Neural cell (in vitro differentiated cells): Measurements from ENCODE around the gene ACE. TPM values are rescaled to one million over a fixed set of nuclear protein-coding genes. Genes with fewer than 3 reads are reported as not detected.

Experiments
- H2AFZ ChIP-seq: fragments of 200-600, 300-800 bp; sonication (generic), shearing (Covaris generic); 2 replicates; pipeline ENCODE4 v1.6.0; 2014; ENCODE audit warnings: low read depth, mild to moderate bottlenecking, antibody characterized with exemption, low read length, moderate library complexity
- H3F3A ChIP-seq: fragments of 200-600 bp; shearing (Covaris generic); 2 replicates; pipeline ENCODE4 v1.6.1; 2016; ENCODE audit warnings: mild to moderate bottlenecking, moderate library complexity, mixed read lengths, antibody characterized with exemption, low read length; ENCODE audit not compliant: insufficient read depth, poor library complexity, severe bottlenecking
- H3K27ac ChIP-seq: fragments of 200-600, 300-800 bp; sonication (generic), shearing (Covaris generic); 2 replicates; pipeline ENCODE4 v1.5.1; 2014; ENCODE audit warnings: mild to moderate bottlenecking, low read length, moderate library complexity
- H3K27me3 ChIP-seq: fragments of 300-800, 200-600 bp; sonication (generic), shearing (Covaris generic); 2 replicates; pipeline ENCODE4 v1.6.0; 2014; ENCODE audit warnings: mild to moderate bottlenecking, low read depth, low read length, moderate library complexity; ENCODE audit not compliant: insufficient read depth
- H3K36me3 ChIP-seq: fragments of 300-800, 200-600 bp; sonication (generic), shearing (Covaris generic); 2 replicates; pipeline ENCODE4 v1.5.1; 2014; ENCODE audit warnings: mild to moderate bottlenecking, antibody characterized with exemption, low read length, moderate library complexity; ENCODE audit not compliant: insufficient read depth
- H3K4me2 ChIP-seq: fragments of 300-800, 200-600 bp; sonication (generic), shearing (Covaris generic); 2 replicates; pipeline ENCODE4 v1.6.0; 2014; ENCODE audit warnings: mild to moderate bottlenecking, low read length
- H3K4me3 ChIP-seq: fragments of 300-800, 200-600 bp; sonication (generic), shearing (Covaris generic); 2 replicates; pipeline ENCODE4 v1.5.1; 2014; ENCODE audit warnings: mild to moderate bottlenecking, low read length, moderate library complexity
- H3K79me2 ChIP-seq: fragments of 200-600 bp; shearing (Covaris generic); replicated peaks from 2 replicates; pipeline ENCODE4 v1.6.0; 2014; ENCODE audit warnings: mild to moderate bottlenecking, low read length, moderate library complexity; ENCODE audit not compliant: insufficient read depth
- H3K9ac ChIP-seq: fragments of 300-800, 200-600 bp; sonication (generic), shearing (Covaris generic); 2 replicates; pipeline ENCODE4 v1.6.1; 2016; ENCODE audit warnings: mild to moderate bottlenecking, low read length, mixed read lengths
- H3K9me2 ChIP-seq: fragments of 200-600 bp; shearing (Covaris generic); 2 replicates; pipeline ENCODE4 v1.6.1; 2016; ENCODE audit warnings: mild to moderate bottlenecking, low read length, mixed read lengths; ENCODE audit not compliant: insufficient read depth
- H3K9me3 ChIP-seq: fragments of 200-600, 300-800 bp; sonication (generic), shearing (Covaris generic); 2 replicates; pipeline ENCODE4 v1.6.1; 2016; ENCODE audit warnings: mild to moderate bottlenecking, mixed run types, low read length, moderate library complexity, mixed read lengths
- H4K20me1 ChIP-seq: fragments of 200-600 bp; shearing (Covaris generic); 2 replicates; pipeline ENCODE4 v1.6.1; 2016; ENCODE audit warnings: mild to moderate bottlenecking, mixed run types; ENCODE audit not compliant: insufficient read depth
- CTCF ChIP-seq: fragments of 450-650 bp; IDR thresholded peaks from 2 replicates; pipeline ENCODE4 v1.5.1; 2014; ENCODE audit warnings: antibody characterized with exemption, mild to moderate bottlenecking, moderate library complexity; ENCODE audit not compliant: poor library complexity, severe bottlenecking
- EP300 ChIP-seq: fragments of 450-650 bp; conservative IDR thresholded peaks from 2 replicates; pipeline ENCODE4 v1.6.1; 2014; ENCODE audit warnings: antibody characterized with exemption, mild to moderate bottlenecking, moderate library complexity; ENCODE audit not compliant: poor library complexity, severe bottlenecking
- EZH2 ChIP-seq: fragments of 200-600, 300-800 bp; shearing (Covaris generic), sonication (generic); IDR thresholded peaks from 2 replicates; pipeline ENCODE4 v1.6.1; 2014; ENCODE audit warnings: antibody characterized with exemption, low read length, borderline replicate concordance, mild to moderate bottlenecking; ENCODE audit not compliant: insufficient read depth, poor library complexity, severe bottlenecking
- MXI1 ChIP-seq: fragments of 450-650 bp; conservative IDR thresholded peaks from 2 replicates; pipeline ENCODE4 v1.6.1; 2014; ENCODE audit warnings: antibody characterized with exemption, mild to moderate bottlenecking; ENCODE audit not compliant: poor library complexity, severe bottlenecking
- POLR2AphosphoS5 ChIP-seq: IDR thresholded peaks from 2 replicates; pipeline ENCODE4 v1.6.1; 2012
- RAD21 ChIP-seq: fragments of 450-650 bp; conservative IDR thresholded peaks from 2 replicates; pipeline ENCODE4 v1.6.1; 2014; ENCODE audit warnings: antibody characterized with exemption, mild to moderate bottlenecking, moderate library complexity
- SMC3 ChIP-seq: fragments of 450-650 bp; conservative IDR thresholded peaks from 2 replicates; pipeline ENCODE4 v1.6.1; 2014; ENCODE audit warnings: antibody characterized with exemption, mild to moderate bottlenecking, moderate library complexity; ENCODE audit not compliant: poor library complexity
- TAF1 ChIP-seq: IDR thresholded peaks from 2 replicates; pipeline ENCODE4 v1.6.1; 2012; ENCODE audit warnings: low read depth
- polyA plus RNA-seq: library from polyadenylated mRNA; depleted of rRNA; stranded (reverse); fragments of >200 nt; gene quantifications from 2 replicates; pipeline ENCODE4 v1.2.3, GENCODE V29; 2014
- TF ChIP-seq, protein P1 (sequence below): IDR thresholded peaks from 2 replicates; pipeline ENCODE4 v1.6.1; 2012; ENCODE audit warnings: borderline replicate concordance

The ACE gene
- polyA plus RNA-seq, 1 donor from 2014 or later, result 1.5 TPM

DNA sequence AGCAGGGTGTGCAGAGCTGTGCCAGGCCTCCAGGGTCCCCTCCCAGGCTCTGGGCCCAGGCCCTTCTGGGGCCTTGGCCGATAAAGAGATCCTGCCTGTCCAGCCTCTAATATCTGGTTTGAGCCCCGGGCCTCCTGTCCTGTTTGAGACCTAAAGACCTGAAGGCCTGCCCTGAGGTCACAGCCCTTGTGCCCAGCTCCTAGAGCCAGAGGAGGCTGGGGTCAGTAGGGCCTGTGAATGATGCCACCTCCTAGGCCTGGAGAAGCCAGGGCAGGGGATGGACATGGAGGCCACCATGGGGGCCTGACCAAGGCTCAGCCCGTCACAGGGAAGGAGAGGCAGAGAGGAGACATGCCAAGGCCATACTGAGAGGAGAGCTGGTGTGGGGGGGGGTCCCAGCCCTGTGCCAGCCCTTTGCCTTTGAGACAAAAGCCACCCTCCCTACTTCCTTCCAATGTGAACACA lies 53.7 kb downstream of the ACE start:
- Histone ChIP-seq H3K27ac (no peak overlapping the region), H4K20me1 (no peaks in the 10 kb centered on the region)
- TF ChIP-seq POLR2AphosphoS5, result no peak
- TF ChIP-seq TAF1, result no peak
- no peak for TF ChIP-seq EZH2
- TF ChIP-seq SMC3, result no peak
- TF ChIP-seq MXI1, result no peak
- TF ChIP-seq CTCF, result no peak
- TF ChIP-seq, protein P1, sequence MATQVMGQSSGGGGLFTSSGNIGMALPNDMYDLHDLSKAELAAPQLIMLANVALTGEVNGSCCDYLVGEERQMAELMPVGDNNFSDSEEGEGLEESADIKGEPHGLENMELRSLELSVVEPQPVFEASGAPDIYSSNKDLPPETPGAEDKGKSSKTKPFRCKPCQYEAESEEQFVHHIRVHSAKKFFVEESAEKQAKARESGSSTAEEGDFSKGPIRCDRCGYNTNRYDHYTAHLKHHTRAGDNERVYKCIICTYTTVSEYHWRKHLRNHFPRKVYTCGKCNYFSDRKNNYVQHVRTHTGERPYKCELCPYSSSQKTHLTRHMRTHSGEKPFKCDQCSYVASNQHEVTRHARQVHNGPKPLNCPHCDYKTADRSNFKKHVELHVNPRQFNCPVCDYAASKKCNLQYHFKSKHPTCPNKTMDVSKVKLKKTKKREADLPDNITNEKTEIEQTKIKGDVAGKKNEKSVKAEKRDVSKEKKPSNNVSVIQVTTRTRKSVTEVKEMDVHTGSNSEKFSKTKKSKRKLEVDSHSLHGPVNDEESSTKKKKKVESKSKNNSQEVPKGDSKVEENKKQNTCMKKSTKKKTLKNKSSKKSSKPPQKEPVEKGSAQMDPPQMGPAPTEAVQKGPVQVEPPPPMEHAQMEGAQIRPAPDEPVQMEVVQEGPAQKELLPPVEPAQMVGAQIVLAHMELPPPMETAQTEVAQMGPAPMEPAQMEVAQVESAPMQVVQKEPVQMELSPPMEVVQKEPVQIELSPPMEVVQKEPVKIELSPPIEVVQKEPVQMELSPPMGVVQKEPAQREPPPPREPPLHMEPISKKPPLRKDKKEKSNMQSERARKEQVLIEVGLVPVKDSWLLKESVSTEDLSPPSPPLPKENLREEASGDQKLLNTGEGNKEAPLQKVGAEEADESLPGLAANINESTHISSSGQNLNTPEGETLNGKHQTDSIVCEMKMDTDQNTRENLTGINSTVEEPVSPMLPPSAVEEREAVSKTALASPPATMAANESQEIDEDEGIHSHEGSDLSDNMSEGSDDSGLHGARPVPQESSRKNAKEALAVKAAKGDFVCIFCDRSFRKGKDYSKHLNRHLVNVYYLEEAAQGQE, result no peak
- no peak for TF ChIP-seq EP300
- no peak for TF ChIP-seq RAD21

DNA sequence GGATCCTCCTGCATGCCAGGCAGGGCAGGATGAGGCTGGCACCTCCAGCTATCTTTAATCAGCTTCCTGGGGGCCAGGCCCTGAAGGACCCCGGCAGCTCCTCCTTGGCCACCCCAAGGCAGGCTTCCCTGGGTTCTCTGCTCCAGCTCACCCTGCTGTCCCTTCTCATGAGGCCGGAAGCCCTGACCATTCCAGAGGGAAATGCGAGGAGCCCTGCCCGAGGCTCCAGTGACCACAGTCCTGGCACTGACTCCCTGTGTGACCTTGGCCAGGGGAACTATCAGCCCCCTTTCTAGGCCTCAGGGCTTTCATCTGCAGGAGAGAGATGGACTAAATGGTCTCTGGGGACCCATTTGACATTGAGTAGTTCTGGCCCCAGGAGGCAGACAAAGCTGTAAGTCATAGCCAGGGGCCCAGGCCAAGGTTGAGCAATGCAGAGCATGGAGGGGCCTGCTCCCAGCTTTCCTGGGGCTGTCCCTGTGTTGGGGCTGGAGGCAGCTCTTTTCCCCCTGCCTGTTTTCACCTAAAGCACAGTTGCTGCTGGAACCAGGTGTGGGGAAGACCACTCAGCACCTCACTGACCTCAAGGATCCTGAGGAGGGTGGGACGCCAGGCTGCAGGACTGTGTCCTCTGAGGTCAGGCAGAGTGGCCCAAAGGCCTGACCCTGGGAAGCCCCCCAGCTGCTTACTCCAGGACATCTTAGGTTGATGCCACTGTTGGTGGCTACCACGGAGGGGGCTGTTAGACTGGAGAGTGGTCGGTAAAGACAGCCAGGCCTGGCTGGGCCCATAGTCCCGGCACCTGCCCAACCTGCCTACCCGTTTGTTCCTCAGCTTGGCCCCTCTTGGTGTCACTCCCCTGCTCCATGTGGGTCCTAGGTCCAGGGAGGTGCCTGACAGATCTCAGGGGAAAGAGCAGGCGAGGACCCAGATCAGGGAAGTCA lies 54.4 kb downstream of the ACE start:
- Histone ChIP-seq H2AFZ (no peak overlapping the region), H3K9me2 (no peaks in the 10 kb centered on the region), H3F3A (no peaks in the 10 kb centered on the region), H3K9ac (no peak overlapping the region), H3K36me3 (no peaks in the 10 kb centered on the region), H3K4me3 (no peak overlapping the region), H3K4me2 (no peak overlapping the region), H4K20me1 (no peaks in the 10 kb centered on the region), H3K9me3 (no peaks in the 10 kb centered on the region), H3K79me2 (no peaks in the 10 kb centered on the region), H3K27ac (no peak overlapping the region), H3K27me3 (peaks cover 5% of the 10 kb centered on the region)
- TF ChIP-seq POLR2AphosphoS5 (no peak), EP300 (no peak), RAD21 (no peak), SMC3 (no peak), CTCF (no peak), EZH2 (no peak), MXI1 (no peak), TAF1 (no peak)
- TF ChIP-seq, protein P1, result no peak

More for the DNA sequence above, 53.7 kb downstream of the ACE start:
- peaks cover 6% of the 10 kb centered on the region for H3K27me3 ChIP-seq
- H3F3A ChIP-seq, result no peaks in the 10 kb centered on the region
- no peak overlapping the region for H2AFZ ChIP-seq
- H3K79me2 ChIP-seq, result no peaks in the 10 kb centered on the region
- no peaks in the 10 kb centered on the region for H3K36me3 ChIP-seq
- H3K9ac ChIP-seq, result no peak overlapping the region
- no peaks in the 10 kb centered on the region for H3K9me2 ChIP-seq
- no peak overlapping the region for H3K4me3 ChIP-seq
- no peak overlapping the region for H3K4me2 ChIP-seq
- H3K9me3 ChIP-seq, result no peaks in the 10 kb centered on the region
